Trophoblast cell (in vitro differentiated cells and primary cell): ENCODE data around the gene PDE1A.
"Not testable (repeated sequence)": the region's sequence is repeated elsewhere in the genome, so short reads cannot be mapped to it uniquely, and the experiment has no call there.

Experiments
- DNase-seq, 2 donors: peaks; one replicate each; pipeline ENCODE4 v3.0.0-alpha.2; 2016
- H2AFZ ChIP-seq: 2 replicates; pipeline ENCODE4 v1.6.1; 2013; ENCODE audit warnings: low read length, moderate library complexity, mild to moderate bottlenecking; ENCODE audit not compliant: insufficient read depth, poor library complexity
- H2AK5ac ChIP-seq: 2 replicates; pipeline ENCODE4 v1.6.1; 2013; ENCODE audit warnings: mild to moderate bottlenecking, low read length
- H2BK120ac ChIP-seq: 2 replicates; pipeline ENCODE4 v1.6.1; 2013; ENCODE audit warnings: low read length, mild to moderate bottlenecking, moderate library complexity; ENCODE audit not compliant: insufficient read depth, poor library complexity
- H2BK12ac ChIP-seq: 2 replicates; pipeline ENCODE4 v1.6.1; 2013; ENCODE audit warnings: mild to moderate bottlenecking, low read length, moderate library complexity
- H2BK5ac ChIP-seq: 2 replicates; pipeline ENCODE4 v1.6.1; 2013; ENCODE audit warnings: low read length, low read depth, moderate library complexity, mild to moderate bottlenecking; ENCODE audit not compliant: poor library complexity
- H3K14ac ChIP-seq: 2 replicates; pipeline ENCODE4 v1.6.1; 2013; ENCODE audit warnings: mild to moderate bottlenecking, low read length
- H3K18ac ChIP-seq: 2 replicates; pipeline ENCODE4 v1.6.1; 2013; ENCODE audit warnings: mild to moderate bottlenecking, low read length
- H3K23ac ChIP-seq: 2 replicates; pipeline ENCODE4 v1.6.1; 2013; ENCODE audit warnings: low read length
- H3K27ac ChIP-seq: 2 replicates; pipeline ENCODE4 v1.5.1; 2013; ENCODE audit warnings: low read depth, mild to moderate bottlenecking, inconsistent platforms, low read length, moderate library complexity
- H3K27me3 ChIP-seq: 2 replicates; pipeline ENCODE4 v1.6.1; 2013; ENCODE audit warnings: inconsistent platforms, mild to moderate bottlenecking, low read length, moderate library complexity; ENCODE audit not compliant: insufficient read depth
- H3K36me3 ChIP-seq, 2 experiments: 1 replicate in 1 of 2; 2 replicates in 1 of 2; pipeline ENCODE4 v1.6.1; 2013; ENCODE audit warnings: low read length in 2 of 2, mild to moderate bottlenecking in 2 of 2, moderate library complexity in 1 of 2; ENCODE audit not compliant: insufficient read depth in 2 of 2, control insufficient read depth in 1 of 2
- H3K4ac ChIP-seq: 2 replicates; pipeline ENCODE4 v1.6.1; 2013; ENCODE audit warnings: low read depth, mild to moderate bottlenecking, low read length, moderate library complexity
- H3K4me1 ChIP-seq, 2 experiments: 1 replicate in 1 of 2; 2 replicates in 1 of 2; pipeline ENCODE4 v1.6.1; 2013; ENCODE audit warnings: low read length in 2 of 2, mild to moderate bottlenecking in 2 of 2, moderate library complexity in 1 of 2; ENCODE audit not compliant: insufficient read depth in 2 of 2, control insufficient read depth in 1 of 2
- H3K4me2 ChIP-seq: 2 replicates; pipeline ENCODE4 v1.6.1; 2013; ENCODE audit warnings: inconsistent platforms, mild to moderate bottlenecking, low read length, moderate library complexity
- H3K4me3 ChIP-seq: 2 replicates; pipeline ENCODE4 v1.5.1; 2013; ENCODE audit warnings: mild to moderate bottlenecking, low read depth, low read length, inconsistent platforms
- H3K79me1 ChIP-seq: one replicate; pipeline ENCODE4 v1.6.1; 2013; ENCODE audit warnings: low read length
- H3K79me2 ChIP-seq: 2 replicates; pipeline ENCODE4 v1.6.1; 2013; ENCODE audit warnings: low read length, mild to moderate bottlenecking; ENCODE audit not compliant: control insufficient read depth, insufficient read depth, poor library complexity
- H3K9ac ChIP-seq: 2 replicates; pipeline ENCODE4 v1.6.1; 2013; ENCODE audit warnings: mild to moderate bottlenecking, low read length
- H3K9me3 ChIP-seq: 2 replicates; pipeline ENCODE4 v1.6.1; 2013; ENCODE audit warnings: low read depth, mild to moderate bottlenecking, control low read depth, inconsistent platforms, low read length; ENCODE audit not compliant: insufficient read depth
- H4K12ac ChIP-seq: 2 replicates; pipeline ENCODE4 v1.6.1; 2013; ENCODE audit warnings: low read depth, mild to moderate bottlenecking, low read length, moderate library complexity
- H4K8ac ChIP-seq: 2 replicates; pipeline ENCODE4 v1.6.1; 2013; ENCODE audit warnings: low read depth, mild to moderate bottlenecking, low read length, moderate library complexity
- H4K91ac ChIP-seq: one replicate; pipeline ENCODE4 v1.6.1; 2013; ENCODE audit warnings: low read depth, mild to moderate bottlenecking, low read length, moderate library complexity
- WGBS: extraction: QIAGEN DNeasy Blood & Tissue Kit; methylation state at CpG from one replicate; pipeline ENCODE4 v1.1.7; 2013; ENCODE audit warnings: missing lambda C conversion rate; ENCODE audit not compliant: insufficient read length, insufficient coverage; ENCODE audit errors: extremely low coverage; 5-methylcytosine and 5-hydroxymethylcytosine counted together

Gene PDE1A

DNA sequence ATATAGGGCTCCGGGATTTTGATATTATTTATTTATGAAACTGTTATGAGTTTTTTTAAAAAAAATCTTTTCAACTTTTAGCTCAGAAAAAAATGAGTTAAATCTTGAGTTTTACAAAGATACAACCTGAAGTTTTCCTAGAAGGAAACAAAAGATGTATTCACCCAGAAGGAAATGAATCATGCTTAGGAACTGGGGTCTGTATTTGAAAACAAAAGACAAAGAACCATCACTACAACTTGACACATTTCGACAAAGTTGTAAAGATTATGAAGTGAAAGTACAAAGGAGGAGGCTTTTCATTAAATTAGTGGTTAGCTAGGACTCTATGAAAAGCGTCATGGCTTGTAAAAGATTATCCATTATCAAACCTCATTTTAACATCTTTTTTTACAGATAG is 143.3 kb downstream of the PDE1A start:
- no peak for DNase-seq
- Histone ChIP-seq H2AK5ac (no peak overlapping the region), H4K91ac (no peak overlapping the region), H4K12ac (no peak overlapping the region), H3K4me3 (no peak overlapping the region), H3K4me2 (no peak overlapping the region), H2AFZ (no peak overlapping the region), H3K27ac (no peak overlapping the region), H3K27me3 (no peaks in the 10 kb centered on the region), H3K4ac (no peak overlapping the region), H3K36me3 (no peaks in the 10 kb centered on the region), H3K23ac (no peak overlapping the region), H4K8ac (no peak overlapping the region), H2BK12ac (no peak overlapping the region), H2BK5ac (no peak overlapping the region), H3K79me1 (no peaks in the 10 kb centered on the region), H3K18ac (no peak overlapping the region), H3K79me2 (no peaks in the 10 kb centered on the region), H3K14ac (no peak overlapping the region), H3K9ac (no peak overlapping the region), H2BK120ac (no peak overlapping the region), H3K4me1 (no peaks in the 10 kb centered on the region), H3K9me3 (peaks cover 1% of the 10 kb centered on the region)
- WGBS, result no CpG with 5 or more reads among the region's 3 CpGs

DNA sequence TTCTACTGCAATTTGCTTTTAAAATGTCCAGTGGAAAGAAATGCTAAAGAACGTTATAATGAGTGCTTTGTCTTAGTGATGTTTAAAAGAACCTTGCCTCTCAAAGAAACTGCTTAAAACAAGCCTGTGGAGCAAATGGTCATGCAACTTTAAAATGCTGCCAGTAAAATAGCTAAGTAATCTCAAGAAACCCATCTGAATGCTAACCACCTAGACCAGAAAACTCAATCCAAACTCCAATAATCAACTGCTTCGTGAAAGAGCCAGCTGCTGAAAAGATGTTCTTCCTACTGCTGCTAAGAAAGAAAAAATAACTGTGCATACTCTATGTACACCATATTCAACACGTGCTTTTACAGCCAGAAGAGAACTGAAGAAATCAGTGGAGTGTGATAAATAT is 145.6 kb downstream of the PDE1A start:
- Histone ChIP-seq H2AK5ac (no peak overlapping the region), H3K14ac (no peak overlapping the region), H3K79me2 (no peaks in the 10 kb centered on the region), H3K23ac (no peak overlapping the region), H3K4me3 (no peak overlapping the region), H4K12ac (no peak overlapping the region), H3K18ac (no peak overlapping the region), H2BK120ac (no peak overlapping the region), H4K8ac (no peak overlapping the region), H3K9me3 (peaks cover 1% of the 10 kb centered on the region), H4K91ac (no peak overlapping the region), H3K4ac (no peak overlapping the region), H2AFZ (no peak overlapping the region), H3K27me3 (no peaks in the 10 kb centered on the region), H3K79me1 (no peaks in the 10 kb centered on the region), H3K36me3 (no peaks in the 10 kb centered on the region), H3K4me1 (no peaks in the 10 kb centered on the region), H3K9ac (no peak overlapping the region), H3K27ac (no peak overlapping the region), H3K4me2 (no peak overlapping the region), H2BK12ac (no peak overlapping the region), H2BK5ac (no peak overlapping the region)
- no CpG with 5 or more reads among the region's 3 CpGs for WGBS
- no peak for DNase-seq

GRCh38 chr2:182280118-182280517 is 146.7 kb downstream of the PDE1A start:
- no peak overlapping the region for H3K4me3 ChIP-seq

DNA sequence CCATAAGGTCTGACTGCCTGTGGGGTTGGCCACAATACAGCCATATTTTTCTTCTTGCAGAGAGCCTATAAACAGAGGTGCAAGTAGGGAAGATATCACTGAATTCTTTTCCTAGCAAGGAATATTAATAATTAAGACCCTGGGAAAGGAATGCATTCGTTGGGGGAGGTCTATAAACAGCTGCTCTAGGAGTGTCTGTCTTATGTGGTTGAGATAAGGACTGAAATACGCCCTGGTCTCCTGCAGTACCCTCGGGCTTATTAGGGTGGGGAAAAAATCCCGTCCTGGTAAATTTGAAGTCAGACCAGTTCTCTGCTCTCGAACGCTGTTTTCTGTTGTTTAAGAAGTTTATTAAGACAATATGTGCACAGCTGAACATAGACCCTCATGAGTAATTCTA is 150.2 kb downstream of the PDE1A start:
- not testable (repeated sequence) for H4K8ac ChIP-seq, H3K23ac ChIP-seq, H3K36me3 ChIP-seq, H3K14ac ChIP-seq, H2BK12ac ChIP-seq, H2BK120ac ChIP-seq, H3K18ac ChIP-seq, H3K79me2 ChIP-seq, H3K4me2 ChIP-seq, H3K9me3 ChIP-seq, H3K4me3 ChIP-seq, H3K9ac ChIP-seq, H4K12ac ChIP-seq, H2BK5ac ChIP-seq, H3K4me1 ChIP-seq, H2AK5ac ChIP-seq, H3K79me1 ChIP-seq, H3K4ac ChIP-seq, DNase-seq, H3K27me3 ChIP-seq, H3K27ac ChIP-seq, H2AFZ ChIP-seq, H4K91ac ChIP-seq
- no CpG with 5 or more reads among the region's 6 CpGs for WGBS

More at GRCh38 chr2:182280118-182280517, 146.7 kb downstream of the PDE1A start:
- Histone ChIP-seq H3K18ac (no peak overlapping the region), H2BK5ac (no peak overlapping the region), H2BK120ac (no peak overlapping the region), H3K79me1 (no peaks in the 10 kb centered on the region), H4K12ac (no peak overlapping the region), H2BK12ac (no peak overlapping the region), H2AFZ (no peak overlapping the region), H4K8ac (no peak overlapping the region), H3K23ac (no peak overlapping the region), H3K79me2 (no peaks in the 10 kb centered on the region), H2AK5ac (no peak overlapping the region), H3K14ac (no peak overlapping the region), H3K4ac (no peak overlapping the region), H4K91ac (no peak overlapping the region), H3K4me2 (no peak overlapping the region), H3K27ac (no peak overlapping the region), H3K9ac (no peak overlapping the region), H3K36me3 (no peaks in the 10 kb centered on the region), H3K4me1 (no peaks in the 10 kb centered on the region), H3K9me3 (peaks cover 2% of the 10 kb centered on the region), H3K27me3 (no peaks in the 10 kb centered on the region)
- no peak for DNase-seq
